NCI-H2171 treated with DMSO at 0.1 percent for 48 hours (cell line): ENCODE data around the gene LTBP1.

ENCODE experiments used
- DNase-seq: peaks from one replicate; lab custom pipeline; 2025; lab: John Stamatoyannopoulos, UW

LTBP1 gene

GRCh38 chr2:32932825-32933755 lies 13.7 kb upstream of the LTBP1 start:
- no peak for DNase-seq

DNA sequence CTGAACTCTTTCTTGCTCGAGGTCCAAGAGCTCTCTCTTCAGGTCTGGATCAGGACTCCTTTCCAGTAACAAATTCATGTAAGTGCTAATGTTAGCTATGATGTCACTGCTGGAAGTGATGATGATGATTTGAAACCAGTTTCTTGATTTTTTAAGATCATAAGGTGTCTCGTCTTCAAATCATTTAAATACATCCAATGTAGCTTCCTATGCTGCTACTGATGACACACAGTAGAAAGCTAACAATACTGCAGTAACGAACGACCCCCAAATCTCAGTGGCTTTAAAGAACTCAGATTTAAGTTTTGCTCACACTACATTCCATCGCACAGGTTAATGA lies 13.0 kb upstream of the LTBP1 start:
- no peak for DNase-seq

DNA sequence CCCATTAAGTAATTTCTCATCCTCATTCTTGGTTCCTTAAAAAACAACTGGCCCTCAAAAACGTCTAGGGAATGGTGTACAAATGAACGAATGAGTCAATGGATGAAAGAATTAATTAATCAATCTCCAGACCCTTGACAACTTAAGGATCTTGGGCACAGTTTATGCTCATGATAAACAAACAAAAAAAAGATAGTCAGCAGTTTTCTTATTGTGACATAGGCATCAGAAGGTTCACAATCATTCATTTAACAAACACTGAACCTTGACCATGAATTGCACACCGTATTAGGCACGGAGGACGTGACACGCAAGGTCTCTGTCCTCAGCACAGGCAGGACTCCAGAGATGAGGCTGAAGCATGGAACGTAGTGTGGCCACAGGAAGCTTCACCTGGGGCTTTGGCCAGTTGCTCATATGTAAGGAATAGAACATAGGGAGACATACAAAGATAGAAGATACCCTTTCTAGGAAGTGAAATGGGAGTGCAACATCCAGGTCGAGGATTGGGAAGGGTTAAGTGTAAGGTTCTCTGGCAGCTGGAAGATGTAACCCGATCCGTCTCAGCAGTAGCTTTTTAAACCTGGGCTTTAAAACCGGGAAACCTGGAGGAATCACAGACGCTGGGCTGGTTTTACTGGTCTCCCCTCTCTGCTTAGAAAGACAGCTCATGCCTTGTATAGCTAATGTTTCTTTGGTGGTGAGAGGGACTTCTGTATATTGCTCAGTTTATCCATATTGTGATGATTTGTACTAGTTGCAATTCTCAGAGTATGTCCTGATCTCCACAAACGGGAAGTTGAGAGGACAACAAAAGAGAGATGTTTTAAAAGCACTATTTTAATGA lies 8.9 kb upstream of the LTBP1 start:
- peak; percentile 80 for DNase-seq

DNA sequence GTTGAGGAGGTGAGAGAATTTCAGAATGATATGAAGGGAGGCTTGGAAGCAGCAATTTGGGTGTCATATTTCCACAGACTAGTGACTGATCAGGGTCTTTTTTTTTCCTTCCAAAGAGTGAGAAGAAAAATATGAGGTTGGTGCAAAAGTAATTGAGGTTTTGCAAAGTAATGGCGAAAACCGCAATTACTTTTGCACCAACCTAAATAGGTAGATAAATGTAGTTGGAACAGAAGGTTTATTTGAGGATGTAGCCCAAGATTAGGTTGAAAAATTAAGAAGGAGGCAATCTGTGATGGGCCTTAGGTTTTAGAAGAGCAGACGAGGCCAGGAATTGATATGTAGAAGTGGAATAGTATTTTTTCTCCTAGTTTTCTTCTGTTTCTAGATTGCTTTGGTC lies 7.8 kb upstream of the LTBP1 start:
- peak; percentile 50 for DNase-seq

DNA sequence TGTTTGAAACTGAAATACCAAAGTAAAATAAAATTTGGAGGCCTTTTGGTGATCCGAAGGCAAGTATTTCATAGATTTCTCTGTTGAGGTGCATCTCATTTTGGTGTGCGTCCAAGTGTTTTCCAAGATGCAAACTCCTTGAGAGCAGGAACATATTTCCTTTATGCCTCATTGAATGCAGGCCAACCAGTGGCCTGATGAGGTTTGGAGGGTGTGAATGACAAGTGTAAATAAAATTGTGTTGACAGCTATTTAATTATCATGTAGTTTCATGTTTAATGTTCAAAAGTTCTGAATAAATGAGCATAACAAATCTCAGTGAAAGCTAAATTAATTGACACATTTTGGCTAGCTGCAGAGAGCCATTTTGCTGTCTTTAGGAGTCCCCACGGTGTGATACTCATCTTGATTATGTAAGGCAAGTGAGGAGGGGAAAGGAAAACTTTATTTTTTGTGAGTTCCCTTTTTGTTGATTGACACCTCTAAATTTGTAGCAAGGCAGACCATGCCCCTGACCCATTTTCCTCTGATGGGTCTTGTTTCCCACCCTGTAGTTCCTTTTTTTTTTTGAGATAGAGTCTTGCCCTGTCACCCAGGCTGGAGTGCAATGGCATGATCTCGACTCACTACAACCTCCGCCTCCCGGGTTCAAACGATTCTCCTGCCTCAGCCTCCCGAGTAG lies 6.3 kb upstream of the LTBP1 start:
- no peak for DNase-seq

- no peak for DNase-seq
Observed at GRCh38 chr2:32941944-32942690, 4.6 kb upstream of the LTBP1 start.

- no peak for DNase-seq
Observed at GRCh38 chr2:32942793-32943485, 3.8 kb upstream of the LTBP1 start.

DNA sequence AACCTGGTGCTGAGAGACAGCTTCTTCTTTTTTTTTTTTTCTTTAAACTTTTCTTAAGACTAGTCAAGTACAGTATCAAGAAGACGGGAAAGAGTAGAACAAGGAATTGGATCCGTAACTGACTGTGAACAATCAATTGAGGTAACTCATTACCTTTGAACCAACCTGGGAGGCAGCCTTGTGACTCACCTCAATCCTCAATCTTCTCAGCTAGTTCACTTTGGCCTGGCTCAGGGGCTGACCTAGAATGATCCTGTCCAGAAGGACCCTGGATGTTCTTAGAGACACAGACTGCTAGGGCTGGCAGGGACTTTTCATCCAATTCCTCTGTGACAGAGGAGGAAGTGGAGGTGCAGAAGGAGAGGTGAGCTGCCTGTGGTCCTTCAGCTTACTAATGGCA lies 1.5 kb upstream of the LTBP1 start:
- no peak for DNase-seq

DNA sequence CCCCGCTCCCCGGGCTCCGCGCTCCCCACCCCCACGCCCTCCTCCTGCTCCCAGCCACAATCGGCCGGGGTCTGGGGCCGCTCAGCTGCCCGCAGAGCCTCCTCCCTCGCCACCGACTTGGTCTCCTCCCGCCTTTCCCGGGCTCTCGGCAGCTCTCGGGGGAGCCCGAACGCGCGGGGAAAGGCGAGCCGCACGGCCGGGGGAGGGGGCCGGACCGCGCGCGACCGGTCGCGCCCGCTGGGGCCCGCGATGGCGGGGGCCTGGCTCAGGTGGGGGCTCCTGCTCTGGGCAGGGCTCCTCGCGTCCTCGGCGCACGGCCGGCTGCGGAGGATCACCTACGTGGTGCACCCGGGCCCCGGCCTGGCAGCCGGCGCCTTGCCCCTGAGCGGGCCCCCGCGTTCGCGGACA lies 327 bp downstream of the LTBP1 start:
- DNase-seq: no peak

DNA sequence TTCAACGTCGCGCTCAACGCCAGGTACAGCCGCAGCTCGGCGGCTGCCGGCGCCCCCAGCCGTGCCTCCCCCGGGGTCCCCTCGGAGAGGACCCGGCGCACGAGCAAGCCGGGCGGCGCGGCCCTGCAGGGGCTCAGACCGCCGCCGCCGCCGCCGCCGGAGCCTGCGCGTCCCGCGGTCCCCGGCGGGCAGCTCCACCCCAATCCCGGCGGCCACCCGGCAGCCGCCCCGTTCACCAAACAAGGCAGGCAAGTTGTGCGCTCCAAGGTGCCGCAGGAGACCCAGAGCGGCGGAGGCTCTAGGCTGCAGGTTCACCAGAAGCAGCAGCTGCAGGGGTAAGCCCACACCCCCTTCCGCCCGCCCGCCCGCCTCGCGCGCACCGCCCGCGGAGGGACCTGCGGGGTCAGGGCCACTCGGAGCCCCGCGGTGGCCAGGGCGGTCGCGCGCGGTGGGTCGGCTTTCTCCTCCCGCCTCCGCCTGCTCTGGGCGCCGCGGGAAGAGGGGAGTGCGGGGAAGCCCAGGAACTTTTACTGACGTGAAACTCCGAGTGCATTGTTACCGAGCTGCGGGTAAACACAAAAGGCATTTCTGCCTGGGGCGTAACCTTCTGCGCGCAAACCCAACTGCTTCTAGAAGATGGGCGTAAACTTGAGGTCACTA lies 861 bp downstream of the LTBP1 start:
- peak; percentile 25 for DNase-seq

DNA sequence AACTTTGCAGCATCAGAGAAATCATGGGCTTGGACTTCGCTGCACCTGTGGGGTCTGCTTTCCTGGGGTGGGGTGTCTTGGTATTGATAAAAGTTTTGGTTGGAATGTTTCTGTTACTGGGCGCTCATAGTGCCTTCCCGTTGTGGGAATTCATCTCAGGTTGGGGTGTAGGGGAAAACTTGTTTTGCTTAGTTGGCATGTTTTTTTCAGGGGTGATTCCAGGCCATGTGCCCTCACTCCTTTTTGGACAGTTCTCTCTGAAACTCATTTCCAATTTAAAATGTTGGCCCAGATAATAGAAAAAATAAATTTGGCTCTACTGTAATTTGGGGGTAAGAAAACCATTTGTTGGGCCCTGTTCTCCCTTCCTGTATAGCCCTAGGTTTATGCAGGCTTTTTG lies 1.5 kb downstream of the LTBP1 start:
- DNase-seq: no peak

- DNase-seq: peak; percentile 78
Observed at GRCh38 chr2:32949260-32949659, 2.5 kb downstream of the LTBP1 start.

DNA sequence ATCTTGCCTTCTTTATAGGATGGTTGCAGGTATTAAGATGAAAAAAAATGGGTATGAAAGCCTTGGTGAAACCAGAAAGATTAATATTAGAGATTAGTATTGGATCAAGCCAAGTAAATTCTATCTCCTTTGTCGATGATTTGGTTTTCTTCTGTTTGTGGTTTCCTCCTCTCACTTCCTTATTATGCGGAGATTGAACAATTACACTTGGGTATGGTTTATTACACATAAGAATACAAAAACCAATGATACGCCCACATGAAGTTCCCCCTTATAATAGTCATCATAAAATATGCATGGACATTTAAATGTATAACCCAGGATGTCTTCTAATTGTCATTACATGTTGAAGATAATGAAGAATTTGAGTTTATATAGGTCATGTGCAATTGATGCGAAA lies 4.9 kb downstream of the LTBP1 start:
- DNase-seq: no peak

- no peak for DNase-seq
Observed at GRCh38 chr2:32952761-32953476, 6.2 kb downstream of the LTBP1 start.

GRCh38 chr2:32954206-32954605 lies 7.5 kb downstream of the LTBP1 start:
- DNase-seq: no peak

DNA sequence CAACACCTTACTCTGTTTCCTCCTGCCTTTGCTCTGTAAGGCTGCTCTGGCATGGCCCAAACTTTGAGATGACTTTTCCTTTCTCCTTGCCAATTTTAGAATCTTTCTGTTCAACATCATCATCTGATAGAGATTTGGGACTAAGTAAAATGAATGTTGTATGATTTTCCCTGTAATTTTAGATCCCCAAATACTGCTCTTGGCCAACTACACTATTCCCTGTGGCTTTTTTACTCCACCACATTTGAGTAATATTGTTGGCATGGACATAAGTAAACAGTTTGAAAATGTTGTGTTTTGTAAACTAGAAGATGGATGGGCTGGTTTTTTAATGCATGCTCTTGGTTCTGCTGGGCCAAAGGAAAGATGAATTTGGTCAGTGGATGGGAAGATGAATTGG lies 12.1 kb downstream of the LTBP1 start:
- no peak for DNase-seq

DNA sequence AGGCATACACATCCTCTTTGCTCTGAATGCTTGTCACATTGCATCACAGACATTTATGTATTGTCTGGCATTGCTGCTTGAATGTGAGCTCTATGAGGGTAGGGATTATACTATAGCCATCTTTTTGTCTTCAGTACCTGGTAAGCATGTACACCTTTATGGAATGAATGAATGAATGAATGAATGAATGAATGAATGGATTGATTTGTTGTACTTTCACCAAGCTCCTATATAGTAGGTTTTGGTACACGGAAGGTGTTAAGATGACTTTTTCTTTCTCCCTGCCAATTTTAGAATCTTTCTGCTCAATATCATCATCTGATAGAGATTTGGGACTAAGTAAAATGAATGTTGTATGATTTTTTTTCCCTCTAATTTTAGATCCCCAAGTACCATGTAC lies 13.5 kb downstream of the LTBP1 start:
- no peak for DNase-seq

- no peak for DNase-seq
Observed at GRCh38 chr2:32960647-32961403, 14.1 kb downstream of the LTBP1 start.

GRCh38 chr2:32962690-32963089 lies 15.9 kb downstream of the LTBP1 start:
- peak; percentile 24 for DNase-seq
